ENCODE measurements around the gene PRDX1.

DNA sequence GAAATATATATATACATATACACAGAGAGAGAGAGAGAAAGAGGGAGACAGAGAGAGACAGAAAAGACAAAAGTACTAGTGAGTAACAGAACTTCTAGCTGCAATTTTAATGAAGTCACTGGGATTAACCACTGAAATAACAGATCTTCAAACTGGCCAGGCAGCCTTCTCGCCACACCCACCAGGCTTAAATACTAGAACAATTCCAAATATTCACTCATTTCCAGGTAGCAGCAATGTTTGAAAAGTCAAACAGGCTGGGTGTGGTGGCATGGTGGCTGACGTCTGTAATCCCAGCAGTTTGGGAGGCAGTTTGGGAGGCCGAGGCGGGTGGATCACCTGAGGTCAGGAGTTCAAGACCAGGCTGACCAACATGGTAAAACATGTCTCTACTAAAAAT, 5.2 kb downstream of the PRDX1 start:
- no peak for TF ChIP-seq EZH2 (optimal IDR thresholded peaks at IDR 0.05; ENCODE audit: low read depth, low read length)
- TF ChIP-seq, protein P1, sequence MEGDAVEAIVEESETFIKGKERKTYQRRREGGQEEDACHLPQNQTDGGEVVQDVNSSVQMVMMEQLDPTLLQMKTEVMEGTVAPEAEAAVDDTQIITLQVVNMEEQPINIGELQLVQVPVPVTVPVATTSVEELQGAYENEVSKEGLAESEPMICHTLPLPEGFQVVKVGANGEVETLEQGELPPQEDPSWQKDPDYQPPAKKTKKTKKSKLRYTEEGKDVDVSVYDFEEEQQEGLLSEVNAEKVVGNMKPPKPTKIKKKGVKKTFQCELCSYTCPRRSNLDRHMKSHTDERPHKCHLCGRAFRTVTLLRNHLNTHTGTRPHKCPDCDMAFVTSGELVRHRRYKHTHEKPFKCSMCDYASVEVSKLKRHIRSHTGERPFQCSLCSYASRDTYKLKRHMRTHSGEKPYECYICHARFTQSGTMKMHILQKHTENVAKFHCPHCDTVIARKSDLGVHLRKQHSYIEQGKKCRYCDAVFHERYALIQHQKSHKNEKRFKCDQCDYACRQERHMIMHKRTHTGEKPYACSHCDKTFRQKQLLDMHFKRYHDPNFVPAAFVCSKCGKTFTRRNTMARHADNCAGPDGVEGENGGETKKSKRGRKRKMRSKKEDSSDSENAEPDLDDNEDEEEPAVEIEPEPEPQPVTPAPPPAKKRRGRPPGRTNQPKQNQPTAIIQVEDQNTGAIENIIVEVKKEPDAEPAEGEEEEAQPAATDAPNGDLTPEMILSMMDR (IDR thresholded peaks at IDR 0.05; ENCODE audit: low read length): no peak
